Stomach (tissue), 4 donors: Measurements from ENCODE around the gene ADGB.

Experiments
- EP300 ChIP-seq: sonication (generic); formaldehyde crosslinking; IDR thresholded peaks from one replicate; pipeline ENCODE4 v1.6.1; 2017; ENCODE audit warnings: antibody characterized with exemption
- POLR2A ChIP-seq, 4 donors: fragments of 450-650 bp; IDR thresholded peaks; one replicate each; pipeline ENCODE4 v1.6.1; 2016; ENCODE audit warnings: antibody characterized with exemption in 4 of 4, control low read depth in 2 of 4, mild to moderate bottlenecking in 1 of 4, moderate library complexity in 1 of 4
- TF ChIP-seq, protein P1 (sequence below), 7 experiments: fragments of 450-650 bp in 4 of 7; fragments of 200-600 bp in 3 of 7; sonication (generic) in 3 of 7; IDR thresholded peaks; one replicate each; pipeline ENCODE4 v1.5.1; 2016 to 2019; ENCODE audit warnings: antibody characterized with exemption in 7 of 7, control low read depth in 2 of 7, mild to moderate bottlenecking in 1 of 7

DNA sequence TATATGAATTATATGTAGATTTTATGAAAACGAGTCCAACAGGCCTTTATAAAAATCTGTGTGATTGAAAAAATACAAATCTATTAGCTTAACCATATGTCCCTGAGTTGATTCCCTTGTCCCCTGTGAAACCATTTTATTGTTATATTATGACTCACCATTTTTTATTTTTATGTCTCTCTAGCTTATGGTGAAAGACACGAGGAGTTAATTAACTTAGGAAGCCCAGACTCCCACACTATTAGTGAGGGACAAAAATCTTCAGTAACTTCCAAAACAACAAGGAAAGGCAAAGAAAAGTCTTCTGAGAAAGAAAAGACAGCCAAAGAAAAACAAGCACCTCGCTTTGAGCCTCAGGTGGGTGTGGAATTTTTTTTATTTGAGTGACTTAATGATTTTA is 183.1 kb downstream of the ADGB start:
- TF ChIP-seq, protein P1, sequence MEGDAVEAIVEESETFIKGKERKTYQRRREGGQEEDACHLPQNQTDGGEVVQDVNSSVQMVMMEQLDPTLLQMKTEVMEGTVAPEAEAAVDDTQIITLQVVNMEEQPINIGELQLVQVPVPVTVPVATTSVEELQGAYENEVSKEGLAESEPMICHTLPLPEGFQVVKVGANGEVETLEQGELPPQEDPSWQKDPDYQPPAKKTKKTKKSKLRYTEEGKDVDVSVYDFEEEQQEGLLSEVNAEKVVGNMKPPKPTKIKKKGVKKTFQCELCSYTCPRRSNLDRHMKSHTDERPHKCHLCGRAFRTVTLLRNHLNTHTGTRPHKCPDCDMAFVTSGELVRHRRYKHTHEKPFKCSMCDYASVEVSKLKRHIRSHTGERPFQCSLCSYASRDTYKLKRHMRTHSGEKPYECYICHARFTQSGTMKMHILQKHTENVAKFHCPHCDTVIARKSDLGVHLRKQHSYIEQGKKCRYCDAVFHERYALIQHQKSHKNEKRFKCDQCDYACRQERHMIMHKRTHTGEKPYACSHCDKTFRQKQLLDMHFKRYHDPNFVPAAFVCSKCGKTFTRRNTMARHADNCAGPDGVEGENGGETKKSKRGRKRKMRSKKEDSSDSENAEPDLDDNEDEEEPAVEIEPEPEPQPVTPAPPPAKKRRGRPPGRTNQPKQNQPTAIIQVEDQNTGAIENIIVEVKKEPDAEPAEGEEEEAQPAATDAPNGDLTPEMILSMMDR (IDR thresholded peaks at IDR 0.05), result no peak
- TF ChIP-seq POLR2A (IDR thresholded peaks at IDR 0.05) (no peak), EP300 (no peak)
